ENCODE measurements around the gene PLAAT1. TPM values are rescaled to one million over a fixed set of nuclear protein-coding genes. Genes with fewer than 3 reads are reported as not detected.

PLAAT1 gene
- total RNA-seq, 6 donors from 2014 or later, result 0.20 to 0.46 (median 0.40) TPM; not detected in 3

DNA sequence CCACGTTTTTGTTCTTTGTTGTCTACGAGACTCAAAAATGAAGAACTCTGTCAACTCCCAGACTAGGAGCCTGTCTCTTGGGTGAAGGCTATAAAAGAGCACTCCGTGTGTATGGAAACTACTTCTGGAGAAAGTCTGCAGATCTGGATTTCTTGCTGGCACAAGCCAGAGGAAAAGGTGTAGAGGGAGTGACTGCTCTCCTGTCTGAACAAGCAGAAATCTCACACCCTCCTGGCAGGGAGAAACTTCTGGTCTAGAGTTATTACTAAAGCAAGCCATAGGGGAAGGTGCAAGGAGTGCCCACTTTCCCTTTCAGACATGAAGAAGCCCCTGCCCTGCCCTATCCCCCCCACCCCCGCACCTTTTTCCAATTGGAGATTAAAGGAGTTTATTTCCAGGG is 9.5 kb downstream of the PLAAT1 start:
- TF ChIP-seq EP300 (IDR thresholded peaks at IDR 0.05) (no peak), POLR2A (IDR thresholded peaks at IDR 0.05) (no peak), POLR2AphosphoS5 (IDR thresholded peaks at IDR 0.05) (no peak)
- TF ChIP-seq, protein P1, sequence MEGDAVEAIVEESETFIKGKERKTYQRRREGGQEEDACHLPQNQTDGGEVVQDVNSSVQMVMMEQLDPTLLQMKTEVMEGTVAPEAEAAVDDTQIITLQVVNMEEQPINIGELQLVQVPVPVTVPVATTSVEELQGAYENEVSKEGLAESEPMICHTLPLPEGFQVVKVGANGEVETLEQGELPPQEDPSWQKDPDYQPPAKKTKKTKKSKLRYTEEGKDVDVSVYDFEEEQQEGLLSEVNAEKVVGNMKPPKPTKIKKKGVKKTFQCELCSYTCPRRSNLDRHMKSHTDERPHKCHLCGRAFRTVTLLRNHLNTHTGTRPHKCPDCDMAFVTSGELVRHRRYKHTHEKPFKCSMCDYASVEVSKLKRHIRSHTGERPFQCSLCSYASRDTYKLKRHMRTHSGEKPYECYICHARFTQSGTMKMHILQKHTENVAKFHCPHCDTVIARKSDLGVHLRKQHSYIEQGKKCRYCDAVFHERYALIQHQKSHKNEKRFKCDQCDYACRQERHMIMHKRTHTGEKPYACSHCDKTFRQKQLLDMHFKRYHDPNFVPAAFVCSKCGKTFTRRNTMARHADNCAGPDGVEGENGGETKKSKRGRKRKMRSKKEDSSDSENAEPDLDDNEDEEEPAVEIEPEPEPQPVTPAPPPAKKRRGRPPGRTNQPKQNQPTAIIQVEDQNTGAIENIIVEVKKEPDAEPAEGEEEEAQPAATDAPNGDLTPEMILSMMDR (IDR thresholded peaks at IDR 0.05), result no peak
- no peak overlapping the region for H3K4me3 ChIP-seq
- H3K27ac ChIP-seq, result no peak overlapping the region
- H3K9me3 ChIP-seq, result peaks cover 13 to 24% (median 19%) of the 10 kb centered on the region in 4 donors
- no peak for ATAC-seq (ENCODE audit: low FRiP score in 2 of 2)
- 84 to 93% methylated on average over 4 of the region's 4 CpGs for WGBS, 2 donors
- H3K27me3 ChIP-seq, result no peaks in the 10 kb centered on the region
- no peaks in the 10 kb centered on the region for H3K36me3 ChIP-seq
- H3K4me1 ChIP-seq, result no peaks in the 10 kb centered on the region
- no peak for DNase-seq

- peaks cover 1 to 14% (median 8%) of the 10 kb centered on the region in 4 donors for H3K9me3 ChIP-seq
- WGBS, 2 donors, result 60 to 65% methylated on average over 3 of the region's 3 CpGs
- ATAC-seq (ENCODE audit: low FRiP score in 2 of 2) (no peak), DNase-seq (no peak)
- no peaks in the 10 kb centered on the region for H3K4me1 ChIP-seq
- H3K36me3 ChIP-seq, result no peaks in the 10 kb centered on the region
- H3K4me3 ChIP-seq, result no peak overlapping the region
- TF ChIP-seq POLR2A (IDR thresholded peaks at IDR 0.05) (no peak), EP300 (IDR thresholded peaks at IDR 0.05) (no peak), POLR2AphosphoS5 (IDR thresholded peaks at IDR 0.05) (no peak)
- TF ChIP-seq, protein P1 (IDR thresholded peaks at IDR 0.05), result no peak
- no peak overlapping the region for H3K27ac ChIP-seq
- H3K27me3 ChIP-seq, result no peaks in the 10 kb centered on the region
Observed at GRCh38 chr3:193253986-193254660, 13.1 kb downstream of the PLAAT1 start.

DNA sequence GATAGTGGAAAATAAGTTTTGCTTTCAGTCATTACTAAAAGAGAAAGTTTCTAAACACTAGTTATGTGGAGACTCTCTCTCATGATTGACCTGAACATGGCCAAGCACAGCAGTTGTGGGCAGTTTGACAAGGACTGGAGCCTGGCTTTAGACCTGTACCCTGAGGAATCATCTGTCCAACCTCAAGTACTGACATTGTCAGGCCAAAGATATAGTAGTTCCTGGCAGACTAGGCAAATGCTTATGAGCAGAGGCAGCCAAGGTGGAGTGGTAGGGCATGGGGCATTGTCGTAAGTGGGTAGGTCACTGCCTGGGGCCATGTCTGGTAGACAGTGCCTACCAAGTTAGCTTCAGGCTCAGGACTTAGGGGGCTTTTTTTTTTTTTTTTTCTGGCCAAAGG is 20.9 kb downstream of the PLAAT1 start:
- ATAC-seq (ENCODE audit: low FRiP score in 2 of 2), result no peak
- TF ChIP-seq, protein P1 (IDR thresholded peaks at IDR 0.05), result no peak
- TF ChIP-seq POLR2AphosphoS5 (IDR thresholded peaks at IDR 0.05), result no peak
- Histone ChIP-seq H3K4me3 (no peak overlapping the region), H3K27ac (no peak overlapping the region), H3K4me1 (no peaks in the 10 kb centered on the region), H3K9me3 (no peaks in the 10 kb centered on the region), H3K36me3 (no peaks in the 10 kb centered on the region), H3K27me3 (no peaks in the 10 kb centered on the region)
- no peak for DNase-seq
- WGBS, 2 donors, result 93 to 100% methylated on average over 1 of the region's 1 CpG

DNA sequence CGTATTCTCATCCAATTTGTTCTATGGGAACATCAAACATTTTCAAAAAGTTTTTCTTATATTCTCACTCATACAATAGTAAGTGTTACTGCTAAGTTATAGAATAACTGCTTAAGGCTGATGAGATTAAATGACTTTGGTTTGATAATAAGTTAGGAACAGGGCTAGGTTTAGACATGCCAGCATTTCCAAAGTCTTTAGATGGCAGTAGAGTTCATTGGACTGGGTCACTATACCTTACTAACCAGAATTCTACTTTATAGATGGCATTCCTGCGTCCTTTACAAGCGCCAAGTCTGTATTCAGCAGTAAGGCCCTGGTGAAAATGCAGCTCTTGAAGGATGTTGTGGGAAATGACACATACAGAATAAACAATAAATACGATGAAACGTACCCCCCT is 21.7 kb downstream of the PLAAT1 start:
- Histone ChIP-seq H3K27ac (no peak overlapping the region), H3K9me3 (no peaks in the 10 kb centered on the region), H3K36me3 (no peaks in the 10 kb centered on the region), H3K4me3 (no peak overlapping the region), H3K27me3 (no peaks in the 10 kb centered on the region), H3K4me1 (no peaks in the 10 kb centered on the region)
- 78 to 84% methylated on average over 5 of the region's 5 CpGs for WGBS, 2 donors
- DNase-seq, result no peak
- TF ChIP-seq POLR2A (IDR thresholded peaks at IDR 0.05) (no peak), POLR2AphosphoS5 (IDR thresholded peaks at IDR 0.05) (no peak), EP300 (IDR thresholded peaks at IDR 0.05) (no peak)
- TF ChIP-seq, protein P1 (IDR thresholded peaks at IDR 0.05), result no peak
- no peak for ATAC-seq (ENCODE audit: low FRiP score in 2 of 2)
